CD4-positive, alpha-beta memory T cell (primary cell): ENCODE data around the gene SENP8. TPM values are rescaled to one million over a fixed set of nuclear protein-coding genes. Genes with fewer than 3 reads are reported as not detected.

Experiments used
- CTCF ChIA-PET: fragments of 350-600 bp; sonication (Branson Sonifier 250); formaldehyde crosslinking; loops from one replicate; lab custom pipeline; 2021; ENCODE audit warnings: inconsistent platforms; ENCODE audit not compliant: partially characterized antibody; lab: Charles Lee
- POLR2A ChIA-PET: fragments of 350-600 bp; sonication (Branson Sonifier 250); formaldehyde crosslinking; loops from one replicate; lab custom pipeline; 2021; ENCODE audit not compliant: partially characterized antibody; lab: Charles Lee
- DNase-seq, 5 donors: peaks; one replicate each; pipeline versions ENCODE4 v3.0.0 to v3.0.0-alpha.2; 2020 to 2022; ENCODE audit warnings: mixed read lengths in 1 of 5
- H3K27ac ChIP-seq: one replicate; pipeline ENCODE4 v1.7.0; 2013; ENCODE audit warnings: low read depth, low read length
- H3K27me3 ChIP-seq: 2 replicates; pipeline ENCODE4 v1.7.0; 2013; ENCODE audit warnings: mild to moderate bottlenecking, low read length, moderate library complexity; ENCODE audit not compliant: insufficient read depth
- H3K36me3 ChIP-seq: 2 replicates; pipeline ENCODE4 v1.7.0; 2013; ENCODE audit warnings: mild to moderate bottlenecking, low read length, moderate library complexity; ENCODE audit not compliant: insufficient read depth
- H3K4me1 ChIP-seq: 2 replicates; pipeline ENCODE4 v1.7.0; 2013; ENCODE audit warnings: mild to moderate bottlenecking, low read length, moderate library complexity; ENCODE audit not compliant: insufficient read depth
- H3K4me3 ChIP-seq, 2 donors: one replicate each; pipeline ENCODE4 v1.7.0; 2013; ENCODE audit warnings: low read length in 2 of 2, mild to moderate bottlenecking in 1 of 2
- H3K9me3 ChIP-seq, 2 donors: one replicate each; pipeline ENCODE4 v1.7.0; 2013; ENCODE audit warnings: low read length in 2 of 2, control low read depth in 1 of 2; ENCODE audit not compliant: control insufficient read depth in 1 of 2
- H3K27ac Mint-ChIP-seq, 7 donors: one replicate each; pipeline ENCODE4 v1.8.0; 2020 to 2021; ENCODE audit warnings: mixed read lengths in 7 of 7, mild to moderate bottlenecking in 6 of 7, inconsistent platforms in 3 of 7, moderate library complexity in 3 of 7
- H3K27me3 Mint-ChIP-seq, 2 donors: one replicate each; pipeline ENCODE4 v1.8.0; 2020 to 2021; ENCODE audit warnings: mixed read lengths in 2 of 2
- H3K36me3 Mint-ChIP-seq, 2 donors: one replicate each; pipeline ENCODE4 v1.8.0; 2020 to 2021; ENCODE audit warnings: mixed read lengths in 2 of 2, inconsistent platforms in 1 of 2, mild to moderate bottlenecking in 1 of 2
- H3K4me1 Mint-ChIP-seq, 4 donors: one replicate each; pipeline ENCODE4 v1.8.0; 2020 to 2021; ENCODE audit warnings: mixed read lengths in 4 of 4, mild to moderate bottlenecking in 1 of 4
- H3K4me3 Mint-ChIP-seq, 8 donors: one replicate each; pipeline ENCODE4 v1.8.0; 2020 to 2021; ENCODE audit warnings: mixed read lengths in 8 of 8, mild to moderate bottlenecking in 7 of 8, moderate library complexity in 6 of 8, inconsistent platforms in 3 of 8
- H3K9me3 Mint-ChIP-seq, 8 donors: one replicate each; pipeline ENCODE4 v1.8.0; 2020 to 2021; ENCODE audit warnings: mixed read lengths in 8 of 8, mild to moderate bottlenecking in 5 of 8, inconsistent platforms in 3 of 8, moderate library complexity in 1 of 8
- intact Hi-C: fragments of 100-400 bp; cut with micrococcal nuclease; formaldehyde crosslinking; loops from one replicate; pipeline ENCODE4 v1.15.1; 2023
- polyA plus RNA-seq, 2 donors: library from polyadenylated mRNA; unstranded; fragments of 300-500 nt; fragmentation: Illumina TruSeq; gene quantifications; one replicate each; pipeline ENCODE4 v1.2.3, GENCODE V29; 2021
- total RNA-seq, 2 experiments: library from RNA; stranded (reverse); gene quantifications; one replicate each; pipeline ENCODE4 v1.2.3, GENCODE V29; 2021

Gene SENP8
- total and polyA plus RNA-seq, 4 experiments from 2014 or later: 0.69 to 2.6 (median 1.3) TPM

- H3K4me3 Mint-ChIP-seq: no peak overlapping the region
- no peaks in the 10 kb centered on the region for H3K9me3 Mint-ChIP-seq
- H3K27me3 ChIP-seq: no peaks in the 10 kb centered on the region
- intact Hi-C loops: no loop called here
- no peaks in the 10 kb centered on the region for H3K36me3 Mint-ChIP-seq
- H3K27ac ChIP-seq: no peak overlapping the region
- no peaks in the 10 kb centered on the region for H3K36me3 ChIP-seq
- DNase-seq: no peak
- no peak overlapping the region for H3K4me3 ChIP-seq
- H3K9me3 ChIP-seq: no peaks in the 10 kb centered on the region
- H3K4me1 ChIP-seq: peaks cover 7% of the 10 kb centered on the region
- ChIA-PET POLR2A (no interaction called here), CTCF (interaction anchor here (0.8 kb wide), 1 partner anchor 420 kb away, joined by 4 read pairs; no protein-coding TSS in a partner anchor)
- H3K27ac Mint-ChIP-seq: no peak overlapping the region
- peaks cover 2% of the 10 kb centered on the region in 2 donors for H3K27me3 Mint-ChIP-seq
- H3K4me1 Mint-ChIP-seq: peaks cover 0 to 2% (median 0%) of the 10 kb centered on the region in 4 donors
Observed at GRCh38 chr15:72163719-72164118, 45.5 kb downstream of the SENP8 start.

- Mint-ChIP-seq H3K27me3 (peaks cover 0 to 2% of the 10 kb centered on the region in 2 donors), H3K9me3 (no peaks in the 10 kb centered on the region), H3K4me1 (peaks cover 0 to 2% (median 0%) of the 10 kb centered on the region in 4 donors), H3K4me3 (no peak overlapping the region), H3K36me3 (no peaks in the 10 kb centered on the region), H3K27ac (peak overlapping the region in 1 of 7 donors; percentile 36)
- ChIA-PET CTCF (interaction anchor here (1.9 to 2.7 kb wide), 2 partner anchors 10 to 11 kb away, joined by 7 to 8 read pairs; no protein-coding TSS in a partner anchor), POLR2A (no interaction called here)
- no peak for DNase-seq
- H3K9me3 ChIP-seq: no peaks in the 10 kb centered on the region
- H3K27me3 ChIP-seq: no peaks in the 10 kb centered on the region
- no peak overlapping the region for H3K4me3 ChIP-seq
- H3K4me1 ChIP-seq: peaks cover 7% of the 10 kb centered on the region
- no peaks in the 10 kb centered on the region for H3K36me3 ChIP-seq
- intact Hi-C loops: no loop called here
- H3K27ac ChIP-seq: no peak overlapping the region
Observed at GRCh38 chr15:72166716-72167417, 48.7 kb downstream of the SENP8 start.

GRCh38 chr15:72167445-72167844 lies 49.2 kb downstream of the SENP8 start:
- H3K27me3 Mint-ChIP-seq: peaks cover 0 to 2% of the 10 kb centered on the region in 2 donors
- no peak overlapping the region for H3K4me3 Mint-ChIP-seq
- H3K36me3 Mint-ChIP-seq: no peaks in the 10 kb centered on the region
- DNase-seq: no peak
- peaks cover 0 to 2% (median 0%) of the 10 kb centered on the region in 4 donors for H3K4me1 Mint-ChIP-seq
- no peaks in the 10 kb centered on the region for H3K9me3 Mint-ChIP-seq
- H3K9me3 ChIP-seq: no peaks in the 10 kb centered on the region
- ChIA-PET POLR2A (no interaction called here), CTCF (interaction anchor here (2.7 kb wide), 1 partner anchor 10 kb away, joined by 8 read pairs; no protein-coding TSS in a partner anchor)
- peaks cover 7% of the 10 kb centered on the region for H3K4me1 ChIP-seq
- H3K4me3 ChIP-seq: no peak overlapping the region
- no peaks in the 10 kb centered on the region for H3K27me3 ChIP-seq
- intact Hi-C loops: no loop called here
- H3K27ac ChIP-seq: no peak overlapping the region
- no peaks in the 10 kb centered on the region for H3K36me3 ChIP-seq
- H3K27ac Mint-ChIP-seq: no peak overlapping the region

GRCh38 chr15:72168131-72168807 lies 50.1 kb downstream of the SENP8 start:
- no peaks in the 10 kb centered on the region for H3K9me3 ChIP-seq
- Mint-ChIP-seq H3K27ac (peak overlapping the region in 1 of 7 donors; percentile 31), H3K36me3 (no peaks in the 10 kb centered on the region), H3K4me3 (no peak overlapping the region), H3K9me3 (no peaks in the 10 kb centered on the region), H3K27me3 (peaks cover 0 to 2% of the 10 kb centered on the region in 2 donors), H3K4me1 (peaks cover 0 to 2% (median 0%) of the 10 kb centered on the region in 4 donors)
- DNase-seq: peak in 1 of 5 donors; percentile 11
- H3K4me3 ChIP-seq: no peak overlapping the region
- peaks cover 7% of the 10 kb centered on the region for H3K4me1 ChIP-seq
- ChIA-PET POLR2A (interaction anchor here (0.6 kb wide), 1 partner anchor 50 kb away, joined by 3 read pairs; no protein-coding TSS in a partner anchor), CTCF (interaction anchor here (1.2 kb wide), 1 partner anchor 12 kb away, joined by 6 read pairs; no protein-coding TSS in a partner anchor)
- H3K27ac ChIP-seq: no peak overlapping the region
- H3K36me3 ChIP-seq: no peaks in the 10 kb centered on the region
- no peaks in the 10 kb centered on the region for H3K27me3 ChIP-seq
- intact Hi-C loops: no loop called here

- Histone ChIP-seq H3K9me3 (no peaks in the 10 kb centered on the region), H3K27ac (no peak overlapping the region), H3K36me3 (no peaks in the 10 kb centered on the region), H3K4me3 (no peak overlapping the region), H3K4me1 (peaks cover 7% of the 10 kb centered on the region), H3K27me3 (no peaks in the 10 kb centered on the region)
- no peaks in the 10 kb centered on the region for H3K9me3 Mint-ChIP-seq
- peaks cover 0 to 2% (median 0%) of the 10 kb centered on the region in 4 donors for H3K4me1 Mint-ChIP-seq
- H3K27ac Mint-ChIP-seq: no peak overlapping the region
- H3K4me3 Mint-ChIP-seq: no peak overlapping the region
- CTCF ChIA-PET: interaction anchor here (1.2 kb wide), 1 partner anchor 13 kb away, joined by 6 read pairs; no protein-coding TSS in a partner anchor
- H3K36me3 Mint-ChIP-seq: no peaks in the 10 kb centered on the region
- H3K27me3 Mint-ChIP-seq: peaks cover 0 to 2% of the 10 kb centered on the region in 2 donors
- intact Hi-C loops: no loop called here
- DNase-seq: no peak
- POLR2A ChIA-PET: interaction anchor here (0.6 kb wide), 1 partner anchor 50 kb away, joined by 3 read pairs; no protein-coding TSS in a partner anchor
Observed at GRCh38 chr15:72168808-72169190, 50.6 kb downstream of the SENP8 start.

GRCh38 chr15:72169236-72169920 lies 51.2 kb downstream of the SENP8 start:
- peaks cover 0 to 2% (median 0%) of the 10 kb centered on the region in 4 donors for H3K4me1 Mint-ChIP-seq
- no peak for DNase-seq
- H3K4me3 Mint-ChIP-seq: no peak overlapping the region
- no peaks in the 10 kb centered on the region for H3K9me3 Mint-ChIP-seq
- Histone ChIP-seq H3K27ac (no peak overlapping the region), H3K4me3 (no peak overlapping the region), H3K9me3 (no peaks in the 10 kb centered on the region), H3K36me3 (no peaks in the 10 kb centered on the region), H3K27me3 (no peaks in the 10 kb centered on the region), H3K4me1 (peaks cover 7% of the 10 kb centered on the region)
- CTCF ChIA-PET: interaction anchor here (1.2 kb wide), 1 partner anchor 13 kb away, joined by 6 read pairs; no protein-coding TSS in a partner anchor
- H3K27ac Mint-ChIP-seq: no peak overlapping the region
- no peaks in the 10 kb centered on the region for H3K36me3 Mint-ChIP-seq
- H3K27me3 Mint-ChIP-seq: peaks cover 0 to 2% of the 10 kb centered on the region in 2 donors
- POLR2A ChIA-PET: no interaction called here
- intact Hi-C loops: no loop called here
